ENCODE results near the gene KIAA1671. TPM values are rescaled to one million over a fixed set of nuclear protein-coding genes. Genes with fewer than 3 reads are reported as not detected.
A peak's percentile ranks its signal among the peaks of the same experiment; 100 is the strongest.

KIAA1671 gene
- total and polyA plus RNA-seq, 9 of the 15 experiments (the other 6 are each of a cell fraction or from before 2014, with no cell fraction given): under 0.01 to 0.11 (median 0.02) TPM; not detected in 5

GRCh38 chr22:25201557-25202273 lies 249.2 kb downstream of the KIAA1671 start:
- in situ Hi-C loops (cut with MboI): loop anchor here (10.0 to 25.0 kb wide), 2 partner anchors 133 to 1136 kb away; no protein-coding TSS in a partner anchor
- Histone ChIP-seq H3K79me2 (ENCODE audit: control insufficient read depth, insufficient read depth, low read length) (no peaks in the 10 kb centered on the region), H3K9ac (ENCODE audit: insufficient read depth in 1 of 2, low read depth in 2 of 2, low read length in 2 of 2) (no peak overlapping the region), H3K36me3 (ENCODE audit: control insufficient read depth, insufficient read depth, low read length) (no peaks in the 10 kb centered on the region), H3K9me3 (replicated peaks; ENCODE audit: control insufficient read depth, insufficient read depth, low read depth, low read length) (no peaks in the 10 kb centered on the region), H3K4me1 (replicated peaks in 1 of 2; ENCODE audit: control insufficient read depth in 2 of 2, insufficient read depth in 2 of 2, low read length in 2 of 2) (no peaks in the 10 kb centered on the region; a peak in 1 of 5 replicates), H2AFZ (ENCODE audit: low read depth, low read length) (no peak overlapping the region), H3K27me3 (ENCODE audit: control insufficient read depth in 2 of 2, insufficient read depth in 2 of 2, low read length in 2 of 2) (peaks cover 4 to 20% of the 10 kb centered on the region in 2 experiments; a peak in 2 of 5 replicates), H3K4me3 (no peak overlapping the region), H3K27ac (ENCODE audit: extremely low read depth, low read depth, low read length) (no peak overlapping the region), H3K9me1 (ENCODE audit: control insufficient read depth, insufficient read depth, low read length) (no peaks in the 10 kb centered on the region), H4K20me1 (replicated peaks; ENCODE audit: control insufficient read depth, insufficient read depth, low read length) (0 out of 2 replicates have a peak, but pooled peaks cover 3% of the 10 kb centered on the region), H3K4me2 (ENCODE audit: insufficient read depth, low read length) (no peak overlapping the region)
- FAIRE-seq: no peak
- ChIA-PET CTCF (ENCODE audit: low intra/inter-chr PET ratio) (no interaction called here), POLR2A (interaction anchor here (0.5 to 0.6 kb wide), 3 partner anchors 10 to 350 kb away, joined by 3 read pairs; no protein-coding TSS in a partner anchor)
- intact Hi-C loops (cut with micrococcal nuclease): no loop called here
- TF ChIP-seq RBM25 (IDR thresholded peaks at IDR 0.05; ENCODE audit: low read depth, low read length, severe bottlenecking) (peak; percentile 45), TAF7 (tag; IDR thresholded peaks at IDR 0.05) (no peak), ZFP36 (IDR thresholded peaks at IDR 0.05; ENCODE audit: low read depth, low read length, partially characterized antibody) (peak; percentile 43)
- 0% methylated on average over 10 of the region's 10 CpGs for WGBS (ENCODE audit: insufficient coverage, low coverage, missing lambda C conversion rate)
- BruUV-seq (replicated peaks): no TSS peak
- ATAC-seq: no peak
- DNase-seq (ENCODE audit: extremely low read depth in 1 of 4, low spot score in 3 of 4): no peak
